ENCODE data around the gene SIRT7. TPM values are rescaled to one million over a fixed set of nuclear protein-coding genes. Genes with fewer than 3 reads are reported as not detected.

SIRT7 gene
- total and polyA plus RNA-seq, 2 donors (not counting 3 experiments of a cell fraction or from before 2014, with no cell fraction given): 11.6 to 28.8 TPM

DNA sequence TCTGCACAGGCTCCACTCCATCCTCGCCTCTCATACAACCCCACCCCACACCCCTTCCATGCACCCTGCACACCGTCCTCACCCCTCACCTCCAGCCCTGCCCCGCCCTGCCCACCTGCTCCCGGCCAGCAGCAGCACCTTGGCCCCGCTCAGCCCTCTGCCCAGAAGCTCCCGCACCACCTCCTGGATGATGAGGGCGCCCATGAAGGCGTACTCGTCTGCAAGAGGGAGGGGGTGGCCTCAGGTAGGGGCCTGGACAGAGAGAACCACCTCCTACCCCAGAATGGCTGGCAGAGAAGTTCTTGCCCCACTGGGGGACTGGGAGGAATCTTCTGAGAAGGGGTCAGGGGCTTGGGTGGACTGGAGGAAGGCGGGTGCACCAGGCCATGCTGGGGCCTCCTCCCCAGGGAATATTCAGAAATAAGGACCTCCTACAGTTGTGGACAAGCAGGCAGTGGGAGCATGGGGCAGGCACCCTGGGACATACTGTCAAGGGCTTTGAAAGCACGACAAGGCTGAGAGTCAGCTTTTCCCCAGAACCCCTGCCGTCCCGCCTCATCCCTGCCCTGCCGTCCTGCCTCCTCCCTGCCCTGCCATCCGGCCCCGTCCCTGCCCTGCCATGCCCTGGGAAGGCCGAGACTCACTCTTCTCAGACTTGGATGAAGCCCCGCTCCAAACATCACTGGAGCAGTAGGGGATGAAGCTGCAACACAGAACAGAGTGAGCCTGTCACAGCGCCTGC lies 39.9 kb upstream of the SIRT7 start:
- H3K36me3 ChIP-seq (ENCODE audit: control insufficient read depth in 2 of 2, extremely low read depth in 1 of 2, insufficient read depth in 2 of 2, low read length in 2 of 2): no peaks in the 10 kb centered on the region
- H3K4me1 ChIP-seq (ENCODE audit: control insufficient read depth, extremely low read depth, insufficient read depth, low read length): no peaks in the 10 kb centered on the region
- POLR2A ChIA-PET: no interaction called here
- no peaks in the 10 kb centered on the region for H3K79me2 ChIP-seq (ENCODE audit: control insufficient read depth, insufficient read depth, low read length)
- H3K9me1 ChIP-seq (replicated peaks; ENCODE audit: control insufficient read depth, extremely low read depth, insufficient read depth, low read length): no peaks in the 10 kb centered on the region
- TF ChIP-seq CTCF (IDR thresholded peaks at IDR 0.05; ENCODE audit: extremely low read depth in 1 of 2, insufficient read depth in 1 of 2, low read depth in 1 of 2, low read length in 2 of 2) (no peak), EZH2 (IDR thresholded peaks at IDR 0.05; ENCODE audit: borderline replicate concordance, low read depth, low read length, severe bottlenecking) (no peak), MYC (IDR thresholded peaks at IDR 0.05; ENCODE audit: low read depth, low read length) (no peak), GATA2 (IDR thresholded peaks at IDR 0.05; ENCODE audit: insufficient read depth, insufficient read length, low read depth, low read length) (no peak), FOS (IDR thresholded peaks at IDR 0.05; ENCODE audit: borderline replicate concordance, insufficient read depth, low read length) (no peak), POLR2A (IDR thresholded peaks at IDR 0.05; ENCODE audit: low read depth, low read length) (no peak), POLR2AphosphoS5 (IDR thresholded peaks at IDR 0.05; ENCODE audit: insufficient read depth, low read depth, low read length) (no peak), JUN (IDR thresholded peaks at IDR 0.05; ENCODE audit: borderline replicate concordance, insufficient read depth, insufficient read length, low read depth) (no peak)
- TF ChIP-seq, protein P1, sequence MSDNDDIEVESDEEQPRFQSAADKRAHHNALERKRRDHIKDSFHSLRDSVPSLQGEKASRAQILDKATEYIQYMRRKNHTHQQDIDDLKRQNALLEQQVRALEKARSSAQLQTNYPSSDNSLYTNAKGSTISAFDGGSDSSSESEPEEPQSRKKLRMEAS (IDR thresholded peaks at IDR 0.05; ENCODE audit: insufficient read depth, insufficient read length): no peak
- no peaks in the 10 kb centered on the region for H3K9me3 ChIP-seq (replicated peaks; ENCODE audit: control insufficient read depth, insufficient read depth, low read length)
- no peak for FAIRE-seq
- no peak for DNase-seq (ENCODE audit: low read depth, low spot score)
- H3K4me2 ChIP-seq (ENCODE audit: insufficient read depth, low read length): no peak overlapping the region
- dilution Hi-C loops (cut with MboI; ENCODE audit: extremely low pct_ligation_motif_present, low sequenced_read_pairs) (no loop called here), intact Hi-C loops (cut with micrococcal nuclease) (no loop called here)
- H3K27ac ChIP-seq (ENCODE audit: insufficient read depth, low read depth, low read length): no peak overlapping the region
- H4K20me1 ChIP-seq (replicated peaks; ENCODE audit: control insufficient read depth, extremely low read depth, insufficient read depth, low read length): no peaks in the 10 kb centered on the region
- peaks cover 21 to 37% of the 10 kb centered on the region in 2 experiments for H3K27me3 ChIP-seq (ENCODE audit: control insufficient read depth in 2 of 2, insufficient read depth in 2 of 2, low read length in 2 of 2)
- CTCF ChIA-PET: interaction anchor here (0.7 to 1.3 kb wide), 2 partner anchors 9 to 62 kb away, joined by 3 to 10 read pairs; no protein-coding TSS in a partner anchor
- H2AFZ ChIP-seq (ENCODE audit: low read depth, low read length): no peak overlapping the region
- H3K4me3 ChIP-seq (replicated peaks in 1 of 3; ENCODE audit: insufficient read depth in 1 of 3, low read depth in 1 of 3, low read length in 3 of 3): no peak overlapping the region
- no TSS peak for BruUV-seq (replicated peaks)
- no peak overlapping the region for H3K9ac ChIP-seq (replicated peaks; ENCODE audit: extremely low read depth, insufficient read depth, low read length)
